ENCODE measurements around the gene ONECUT3.

The ONECUT3 gene

DNA sequence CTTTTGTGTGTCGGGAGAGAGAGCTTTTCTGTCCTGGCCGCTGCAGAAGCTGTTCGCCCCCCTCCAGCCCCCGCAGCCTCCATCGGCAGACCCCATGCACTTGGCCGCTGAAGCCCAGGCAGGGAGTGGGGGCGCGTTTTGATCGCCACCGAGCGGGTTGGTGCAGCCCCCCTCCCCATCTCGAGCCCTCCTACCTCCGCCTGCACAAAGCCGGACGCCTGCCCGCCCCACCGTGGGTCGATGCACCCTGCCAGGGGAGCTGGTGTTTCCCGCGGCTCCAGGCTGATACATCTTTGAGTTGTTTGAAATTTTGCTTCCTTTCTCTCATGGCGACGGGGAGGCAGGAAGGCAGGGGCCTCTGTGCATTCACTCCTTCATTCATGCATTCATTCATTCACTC is 16.4 kb upstream of the ONECUT3 start:
- H3K27ac ChIP-seq: no peak overlapping the region
- no peak for DNase-seq (ENCODE audit: low read depth, low spot score)

- H3K27ac ChIP-seq: no peak overlapping the region
- DNase-seq (ENCODE audit: low read depth, low spot score): no peak
Measured at GRCh38 chr19:1739960-1740629, 13.2 kb upstream of the ONECUT3 start.

DNA sequence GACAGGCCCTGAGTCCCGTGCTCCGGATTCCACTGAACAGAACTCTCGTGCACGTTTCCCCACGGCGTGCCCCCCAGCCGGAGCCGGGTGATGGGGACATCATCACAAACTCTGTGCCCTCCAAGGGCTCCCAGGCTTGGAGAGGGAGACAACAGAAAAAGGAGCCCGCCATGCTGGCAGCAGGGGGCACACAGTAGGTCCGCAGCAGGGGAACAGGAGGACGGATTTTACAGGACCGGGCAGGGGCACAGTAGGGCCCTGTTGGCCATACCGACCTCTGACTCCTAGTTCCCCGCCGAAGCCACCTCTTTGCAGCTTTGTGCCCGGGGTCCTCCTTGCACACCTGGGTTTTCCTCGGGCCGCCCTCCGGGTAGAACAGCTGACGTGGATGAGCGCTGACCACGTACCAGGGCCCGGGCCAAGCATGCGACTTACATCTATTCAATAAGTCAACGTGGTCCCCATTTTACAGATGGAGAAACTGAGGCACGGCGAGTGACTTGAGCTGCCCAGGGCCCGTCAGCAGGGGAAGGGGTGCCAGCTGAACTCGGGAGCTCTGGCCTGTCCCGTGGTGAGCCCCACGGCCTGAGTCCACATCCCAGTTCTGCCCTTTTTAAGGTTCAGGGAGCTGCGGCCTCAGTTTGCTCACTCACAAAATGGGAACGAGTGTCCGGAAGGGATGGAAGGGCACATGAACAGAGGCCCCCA is 10.2 kb upstream of the ONECUT3 start:
- DNase-seq (ENCODE audit: low read depth, low spot score): no peak
- H3K27ac ChIP-seq: no peak overlapping the region

GRCh38 chr19:1744133-1744665 is 9.1 kb upstream of the ONECUT3 start:
- H3K27ac ChIP-seq: no peak overlapping the region
- no peak for DNase-seq (ENCODE audit: low read depth, low spot score)

GRCh38 chr19:1744822-1745563 is 8.3 kb upstream of the ONECUT3 start:
- peak overlapping the region; percentile 24 for H3K27ac ChIP-seq
- DNase-seq (ENCODE audit: low read depth, low spot score): no peak

DNA sequence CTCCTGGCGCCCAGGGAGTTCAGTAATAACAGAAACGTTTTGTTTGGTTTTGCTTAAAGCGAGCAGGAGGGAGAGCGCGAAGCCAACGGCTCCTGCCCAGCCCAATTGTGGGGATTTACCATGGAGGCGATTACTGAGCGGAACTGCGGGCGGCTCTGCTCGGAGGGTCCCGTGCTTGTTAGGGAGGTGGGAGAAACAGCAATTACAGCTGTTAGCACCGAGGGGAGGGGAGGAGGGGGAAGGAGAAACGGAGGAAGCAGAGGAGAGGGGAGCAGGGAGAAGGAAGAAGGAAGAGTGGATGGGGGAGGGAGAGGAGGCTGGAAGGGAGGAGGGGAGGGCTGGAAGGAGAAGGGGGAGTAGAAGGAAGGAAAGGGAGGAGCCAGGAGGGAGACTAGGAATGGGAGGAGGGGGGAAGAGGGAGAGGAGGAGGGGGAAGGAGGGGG is 7.7 kb upstream of the ONECUT3 start:
- no peak for DNase-seq (ENCODE audit: low read depth, low spot score)
- H3K27ac ChIP-seq: peak overlapping the region; percentile 24

DNA sequence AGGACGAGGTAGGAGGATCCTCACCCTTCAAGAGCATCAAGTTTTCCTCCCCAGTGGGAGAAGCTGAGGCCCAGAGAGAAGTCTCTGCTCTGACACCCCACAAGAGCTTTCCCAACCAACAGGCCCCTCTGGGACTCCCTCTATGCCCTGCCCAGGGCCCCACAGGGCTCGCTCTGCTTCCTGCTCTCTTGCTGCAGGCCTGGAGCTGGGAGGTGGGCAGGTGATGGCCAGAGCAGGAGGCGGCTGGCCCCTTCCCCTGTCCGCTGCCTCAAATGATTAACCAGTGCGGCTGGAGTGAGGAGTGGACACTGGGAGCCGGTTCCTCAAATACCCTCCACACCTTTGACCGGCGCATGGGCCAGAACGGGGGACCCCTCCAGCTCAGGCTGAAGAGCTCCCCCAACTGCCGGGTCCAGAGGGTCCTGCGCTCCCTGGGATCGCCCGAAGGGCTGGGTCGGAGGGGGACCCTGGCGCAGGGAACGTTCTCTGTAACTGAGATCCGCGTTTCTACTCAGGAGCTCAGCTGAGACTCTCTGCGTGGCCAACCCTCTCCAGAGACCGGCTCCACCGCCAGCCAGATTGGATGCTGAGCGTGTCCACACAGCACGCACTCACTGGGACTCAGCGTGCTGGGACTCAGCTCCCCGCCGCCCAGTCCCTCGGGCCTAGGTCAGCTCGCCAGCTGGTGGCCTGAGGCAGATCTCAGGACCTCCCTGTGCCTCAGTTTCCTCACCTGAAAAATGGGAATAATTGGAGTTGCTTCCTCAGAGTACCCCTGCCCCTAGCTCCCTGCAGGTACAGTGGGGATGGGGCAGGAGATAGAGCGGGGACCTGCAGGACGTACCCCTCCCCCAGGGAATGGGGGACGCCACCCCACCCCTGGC is 6.7 kb upstream of the ONECUT3 start:
- peak overlapping the region; percentile 97 for H3K27ac ChIP-seq
- peak; percentile 62 for DNase-seq (ENCODE audit: low read depth, low spot score)

DNA sequence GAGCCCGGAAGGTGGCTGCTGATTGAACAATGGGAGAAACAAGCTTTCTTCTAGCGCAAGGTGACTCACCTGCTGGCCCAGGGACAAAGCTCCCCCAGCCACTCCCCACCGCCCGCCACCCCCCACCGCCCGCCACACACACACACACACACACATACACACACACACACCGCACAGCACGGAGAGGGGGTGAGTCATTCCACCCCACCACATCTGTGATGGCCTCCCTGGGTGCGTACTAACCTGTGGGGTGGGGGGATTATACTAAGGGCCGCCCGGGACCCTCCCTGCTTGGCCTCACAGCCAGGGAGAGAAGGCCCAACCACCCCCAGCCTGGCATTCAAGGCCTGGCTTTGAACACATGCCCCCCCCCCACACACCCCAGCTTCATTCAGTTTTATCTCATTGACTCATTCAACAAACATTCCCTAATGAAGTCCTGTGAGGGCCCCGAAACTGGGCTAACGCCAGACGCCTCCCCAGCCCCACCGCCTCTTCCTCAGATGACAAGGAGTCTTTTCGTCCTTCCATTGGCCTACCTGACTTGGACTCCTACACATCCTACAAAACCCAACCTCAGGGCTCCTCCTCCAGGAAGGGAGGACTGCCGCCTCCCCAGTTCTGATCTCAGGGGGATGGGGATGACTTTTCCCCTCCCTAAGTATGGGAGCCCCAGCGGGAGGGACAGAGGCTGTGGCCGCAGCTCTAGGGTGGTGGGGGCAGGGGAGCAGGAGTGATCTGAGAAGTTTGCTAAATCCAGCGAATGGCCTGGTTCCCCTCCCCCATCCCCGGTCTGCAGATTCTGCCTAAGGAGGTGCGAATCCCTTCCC is 5.8 kb upstream of the ONECUT3 start:
- DNase-seq (ENCODE audit: low read depth, low spot score): peak; percentile 99

GRCh38 chr19:1748115-1748872 is 5.0 kb upstream of the ONECUT3 start:
- DNase-seq (ENCODE audit: low read depth, low spot score): peak; percentile 68
- H3K27ac ChIP-seq: peak overlapping the region; percentile 97

More for the DNA sequence above, 5.8 kb upstream of the ONECUT3 start:
- peak overlapping the region; percentile 97 for H3K27ac ChIP-seq

GRCh38 chr19:1748873-1749341 is 4.4 kb upstream of the ONECUT3 start:
- DNase-seq (ENCODE audit: low read depth, low spot score): no peak
- H3K27ac ChIP-seq: peak overlapping the region; percentile 97

- H3K27ac ChIP-seq: peak overlapping the region; percentile 97
- no peak for DNase-seq (ENCODE audit: low read depth, low spot score)
Measured at GRCh38 chr19:1749373-1750342, 3.6 kb upstream of the ONECUT3 start.

GRCh38 chr19:1750343-1751021 is 2.8 kb upstream of the ONECUT3 start:
- H3K27ac ChIP-seq: peak overlapping the region; percentile 97
- DNase-seq (ENCODE audit: low read depth, low spot score): no peak

- no peak overlapping the region for H3K27ac ChIP-seq
- DNase-seq (ENCODE audit: low read depth, low spot score): no peak
Measured at GRCh38 chr19:1751367-1752008, 1.8 kb upstream of the ONECUT3 start.

DNA sequence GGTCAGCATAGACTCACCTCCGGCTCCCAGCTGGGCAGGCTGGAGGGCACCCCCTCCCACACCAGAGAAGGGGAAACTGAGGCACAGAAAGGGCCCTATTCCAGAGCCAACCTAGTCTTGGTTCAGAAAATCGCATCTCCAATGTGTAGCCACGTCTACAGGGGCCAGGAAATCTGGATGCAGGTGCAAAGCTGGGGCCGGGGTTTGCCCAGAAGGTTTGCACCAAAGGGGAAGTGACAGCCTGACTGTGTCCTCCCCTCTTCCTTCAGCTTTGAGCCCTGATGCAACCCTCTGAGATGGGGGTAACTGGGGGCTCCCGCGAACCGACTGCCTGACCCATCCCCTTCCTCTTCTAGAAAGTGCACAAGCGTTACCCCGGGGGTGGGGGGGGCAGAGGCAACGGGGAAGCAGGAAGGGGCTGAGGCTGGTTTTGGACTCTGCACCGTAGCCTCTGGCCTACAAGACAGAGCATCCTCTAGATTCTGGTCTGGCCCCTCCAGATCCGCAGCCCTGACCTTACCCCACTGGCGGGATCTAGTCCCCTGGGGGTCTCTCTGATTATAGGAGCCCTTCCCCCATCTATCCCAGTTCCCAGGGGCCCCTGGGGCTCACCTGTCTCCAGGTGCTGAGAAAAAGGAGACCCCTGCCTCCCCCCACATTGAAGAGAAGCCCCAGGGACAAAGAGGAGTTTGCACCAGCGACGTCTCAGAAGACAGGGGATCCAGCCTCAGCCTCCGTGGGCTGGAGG is 1.1 kb upstream of the ONECUT3 start:
- no peak overlapping the region for H3K27ac ChIP-seq
- DNase-seq (ENCODE audit: low read depth, low spot score): no peak

DNA sequence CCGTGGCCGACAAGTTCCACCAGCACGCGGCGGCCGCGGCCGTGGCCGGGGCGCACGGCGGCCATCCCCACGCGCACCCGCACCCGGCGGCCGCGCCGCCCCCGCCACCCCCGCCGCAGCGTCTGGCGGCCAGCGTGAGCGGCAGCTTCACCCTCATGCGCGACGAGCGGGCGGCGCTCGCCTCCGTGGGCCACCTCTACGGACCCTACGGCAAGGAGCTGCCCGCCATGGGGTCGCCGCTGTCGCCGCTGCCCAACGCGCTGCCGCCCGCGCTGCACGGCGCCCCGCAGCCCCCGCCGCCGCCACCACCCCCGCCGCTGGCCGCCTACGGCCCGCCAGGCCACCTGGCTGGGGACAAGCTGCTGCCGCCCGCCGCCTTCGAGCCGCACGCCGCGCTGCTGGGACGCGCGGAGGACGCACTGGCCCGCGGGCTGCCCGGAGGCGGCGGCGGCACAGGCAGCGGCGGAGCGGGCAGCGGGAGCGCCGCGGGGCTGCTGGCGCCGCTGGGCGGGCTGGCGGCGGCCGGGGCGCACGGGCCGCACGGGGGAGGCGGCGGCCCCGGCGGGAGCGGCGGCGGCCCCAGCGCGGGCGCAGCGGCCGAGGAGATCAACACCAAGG is 821 bp downstream of the ONECUT3 start:
- H3K27ac ChIP-seq: no peak overlapping the region
- DNase-seq (ENCODE audit: low read depth, low spot score): no peak

Data from epithelial cell of prostate (primary cell).